ENCODE measurements around the gene KATNAL2.
"Not testable (repeated sequence)": the region's sequence is repeated elsewhere in the genome, so short reads cannot be mapped to it uniquely, and the experiment has no call there.

The KATNAL2 gene

DNA sequence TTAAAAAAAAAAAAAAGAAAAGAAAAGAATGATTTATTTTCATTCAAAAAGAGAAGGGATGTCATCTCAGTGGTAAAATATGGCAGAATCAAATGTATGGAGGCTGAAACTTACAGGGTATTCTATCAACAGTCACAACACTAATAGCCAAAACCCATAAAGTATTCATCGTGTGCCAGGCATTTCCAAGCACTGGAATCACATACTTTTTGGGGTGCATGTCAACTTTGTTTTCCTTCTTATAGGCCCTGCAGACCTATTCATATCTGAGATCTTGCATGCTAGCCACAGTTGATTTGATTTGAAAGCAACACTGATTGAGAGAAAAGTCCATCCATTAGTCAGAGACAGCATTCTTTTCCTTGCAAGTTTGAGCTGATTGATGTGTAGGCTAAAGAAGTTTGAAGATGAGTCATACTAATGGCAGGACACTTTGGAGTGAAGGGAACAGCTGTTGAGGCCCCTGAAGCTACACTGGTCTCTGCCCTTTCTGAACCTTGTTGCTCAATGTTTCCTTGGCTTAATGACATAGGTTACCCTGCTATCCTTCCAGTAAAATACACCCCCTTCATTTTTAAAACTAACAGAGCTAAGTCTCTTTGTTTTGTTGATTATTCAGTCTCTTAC is 22.0 kb downstream of the KATNAL2 start:
- DNase-seq (ENCODE audit: low read depth in 2 of 2) = no peak

DNA sequence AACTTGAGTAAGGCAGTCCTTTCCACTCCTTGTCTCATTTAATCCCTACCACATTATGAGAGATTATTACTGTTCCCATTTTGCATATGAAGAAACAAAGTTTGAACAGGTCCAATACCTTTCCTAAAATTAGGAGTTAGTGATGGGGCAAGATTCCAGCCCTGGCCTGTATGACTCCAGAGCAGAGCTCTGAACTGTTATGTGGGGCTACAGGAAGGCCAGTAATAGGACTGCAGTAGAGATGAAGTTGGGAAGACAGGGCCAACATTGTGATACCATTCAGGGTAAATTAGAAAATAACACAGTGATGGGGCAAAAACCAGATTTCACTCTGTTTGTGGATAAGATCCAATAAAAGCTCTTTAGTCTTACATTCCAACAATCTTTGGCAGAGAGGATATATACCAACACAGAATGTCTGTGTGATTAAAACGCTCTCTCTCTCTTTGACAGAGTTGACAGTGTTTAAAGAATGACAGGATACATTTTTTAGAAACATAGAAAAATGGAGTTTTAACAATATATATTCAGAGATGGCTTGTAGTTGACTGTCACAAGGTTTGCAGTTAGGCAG is 22.7 kb downstream of the KATNAL2 start:
- DNase-seq (ENCODE audit: low read depth in 2 of 2) = no peak

- no peak for DNase-seq (ENCODE audit: low read depth in 2 of 2)
Measured at GRCh38 chr18:46942646-46943045, 25.2 kb downstream of the KATNAL2 start.

DNA sequence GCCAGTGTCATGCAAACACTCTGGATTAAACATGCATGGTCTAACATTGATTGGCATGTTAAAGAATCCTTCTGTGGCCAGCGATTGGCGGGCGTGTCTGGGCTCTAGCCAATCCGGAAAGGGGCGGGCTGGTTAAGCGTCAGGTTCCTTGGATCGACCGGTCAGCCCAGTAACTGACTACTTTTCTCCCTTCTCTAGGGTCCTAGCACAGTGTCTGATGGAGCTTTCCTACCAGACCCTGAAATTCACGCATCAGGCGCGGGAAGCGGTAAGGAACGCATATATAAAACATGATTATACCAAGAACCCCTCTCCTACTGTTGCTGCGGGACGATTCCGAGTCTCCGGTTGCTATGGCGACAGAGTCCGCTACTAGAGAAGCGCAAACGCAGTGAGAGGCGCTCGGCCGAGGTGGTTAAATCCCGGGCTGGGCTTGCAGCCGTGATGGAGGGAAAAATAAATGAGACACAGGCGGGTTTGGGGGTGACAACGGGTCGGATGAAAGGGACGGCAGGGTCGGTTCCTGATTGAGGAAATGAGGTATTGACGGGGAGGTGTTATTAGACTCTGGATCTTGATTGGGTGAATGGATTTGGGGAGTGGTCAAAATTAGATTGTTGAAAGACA is 29.4 kb downstream of the KATNAL2 start:
- peak in 1 of 2 donors; percentile 9 for DNase-seq (ENCODE audit: low read depth in 2 of 2)

DNA sequence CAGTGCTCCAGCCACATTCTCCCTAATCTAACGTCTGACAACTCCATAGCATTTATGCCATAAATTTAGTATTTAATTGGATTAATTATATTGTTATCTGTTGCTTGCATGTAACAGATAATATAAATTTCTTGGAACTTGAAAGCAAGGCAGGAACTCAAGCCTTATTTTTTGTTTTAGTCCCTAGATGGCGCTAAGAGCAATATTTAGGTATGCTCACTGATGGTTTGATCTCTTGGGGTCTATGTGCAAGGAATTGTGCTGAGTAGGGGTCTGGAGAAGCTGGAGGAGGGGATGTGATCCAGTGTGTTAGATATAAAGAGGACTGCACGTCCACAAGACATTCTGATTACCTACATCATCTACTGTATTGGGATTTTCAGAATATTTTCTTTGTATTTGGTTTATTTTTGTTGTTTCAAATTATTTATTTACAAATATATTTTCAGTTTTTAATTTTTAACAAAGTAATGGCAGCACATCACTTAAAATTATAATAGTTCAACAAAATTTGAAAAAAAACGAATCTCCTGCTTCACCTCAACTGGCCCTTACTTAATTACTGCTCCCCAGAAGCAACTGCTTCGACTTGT is 32.8 kb downstream of the KATNAL2 start:
- no peak for DNase-seq (ENCODE audit: low read depth in 2 of 2)

GRCh38 chr18:46953195-46953594 is 35.8 kb downstream of the KATNAL2 start:
- DNase-seq (ENCODE audit: low read depth in 2 of 2) = no peak

- no peak for DNase-seq (ENCODE audit: low read depth in 2 of 2)
Measured at GRCh38 chr18:46958209-46958608, 40.8 kb downstream of the KATNAL2 start.

DNA sequence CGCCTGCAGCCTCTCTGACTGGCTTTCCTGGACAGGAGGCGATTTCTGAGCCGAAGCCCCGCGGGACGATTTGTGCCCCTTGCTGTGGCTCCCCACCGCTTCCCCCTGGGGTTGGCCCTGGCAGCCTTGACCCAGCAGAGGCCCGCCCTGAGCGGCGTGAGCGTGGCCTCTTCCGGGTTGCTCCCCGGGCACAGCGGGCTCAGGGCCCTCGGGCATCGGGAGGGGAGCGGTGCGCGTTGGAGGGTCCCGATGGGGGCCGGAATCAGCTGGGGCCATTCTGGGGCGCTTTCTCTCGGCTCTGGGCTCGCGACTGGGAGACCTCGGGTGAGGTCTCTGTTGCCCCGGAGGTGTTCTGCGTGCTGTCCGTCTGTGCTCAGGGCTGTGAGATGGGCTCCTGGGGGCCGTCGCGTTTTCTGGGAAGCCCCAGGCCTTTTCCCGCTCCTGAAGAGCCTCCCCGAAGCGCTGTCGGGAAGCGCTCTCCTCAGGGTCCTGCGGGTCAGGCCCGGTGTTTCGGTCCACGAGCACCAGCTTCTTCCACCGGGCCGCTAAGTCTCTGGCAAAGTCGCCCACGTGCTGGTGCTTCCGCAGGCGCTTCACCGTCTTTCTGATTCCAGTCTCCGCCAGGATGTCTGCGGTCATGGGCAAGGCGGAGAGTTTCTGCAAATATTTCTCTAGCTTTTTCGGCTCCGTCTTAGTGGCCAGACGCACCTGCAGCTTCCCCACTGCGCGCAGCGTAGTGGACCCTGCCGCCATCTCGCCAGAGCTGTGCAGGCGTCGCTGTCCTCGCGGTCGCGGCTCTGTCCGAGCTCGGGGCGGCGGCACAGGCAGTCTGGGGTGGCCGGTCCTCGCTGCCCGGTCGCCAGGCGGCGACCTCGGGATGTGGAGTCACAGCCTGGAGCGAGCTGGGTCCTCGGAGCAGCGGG is 46.5 kb downstream of the KATNAL2 start:
- DNase-seq (ENCODE audit: low read depth in 2 of 2) = not testable (repeated sequence)

DNA sequence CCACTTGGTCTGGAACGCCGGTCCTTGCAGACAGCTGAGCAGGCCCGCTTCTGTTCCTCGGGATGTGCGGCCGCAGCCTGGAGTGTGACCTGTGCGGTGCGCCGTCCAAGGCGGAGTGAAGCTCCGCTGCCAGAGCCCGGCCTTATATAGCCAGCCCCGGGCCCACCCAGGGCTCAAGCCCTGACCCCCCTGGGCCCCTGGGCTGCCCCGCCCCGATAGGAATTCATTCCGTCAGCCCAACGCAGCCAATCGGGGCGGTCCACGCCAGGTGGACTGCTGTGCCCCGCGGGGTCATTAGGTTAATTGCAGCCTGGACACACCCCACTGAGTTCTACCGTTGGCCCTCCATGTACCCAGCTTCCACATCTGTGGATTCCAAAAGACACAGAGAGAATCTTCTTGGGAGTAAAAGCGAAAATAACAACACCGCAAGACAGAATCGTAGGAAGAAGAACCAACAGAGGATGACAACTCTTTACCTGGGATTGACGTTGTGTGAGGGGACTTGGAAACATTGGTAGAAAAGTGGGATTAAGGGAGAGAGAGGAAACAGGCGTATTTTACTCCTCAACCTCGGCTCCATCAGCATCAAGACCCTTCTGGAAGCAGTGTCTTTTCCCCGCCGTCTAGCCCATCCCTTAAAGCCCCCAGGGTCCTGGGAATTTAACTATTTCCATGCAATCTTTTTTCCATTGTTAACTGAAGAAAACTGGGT is 47.3 kb downstream of the KATNAL2 start:
- DNase-seq (ENCODE audit: low read depth in 2 of 2) = not testable (repeated sequence)

DNA sequence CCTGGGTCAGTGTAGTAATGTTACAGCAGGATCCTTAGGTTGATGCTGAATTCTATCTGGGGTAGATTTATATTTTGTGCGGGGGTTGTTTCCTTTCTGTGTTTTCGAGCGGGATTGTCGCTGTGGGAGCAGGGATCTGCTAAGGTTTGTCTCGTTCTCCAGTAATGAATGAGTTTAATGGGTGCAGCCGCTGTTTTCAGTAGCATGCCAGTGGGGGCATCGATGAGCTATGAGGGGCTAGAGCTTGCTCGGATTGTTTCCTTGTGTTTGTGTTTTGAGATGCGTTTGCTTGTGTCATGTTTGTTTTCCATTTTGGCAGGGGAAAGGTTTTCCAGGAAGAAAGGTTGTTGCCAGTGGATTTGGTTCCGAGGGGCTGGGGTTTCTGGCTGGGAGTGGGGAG is 48.9 kb downstream of the KATNAL2 start:
- not testable (repeated sequence) for DNase-seq (ENCODE audit: low read depth in 2 of 2)

DNA sequence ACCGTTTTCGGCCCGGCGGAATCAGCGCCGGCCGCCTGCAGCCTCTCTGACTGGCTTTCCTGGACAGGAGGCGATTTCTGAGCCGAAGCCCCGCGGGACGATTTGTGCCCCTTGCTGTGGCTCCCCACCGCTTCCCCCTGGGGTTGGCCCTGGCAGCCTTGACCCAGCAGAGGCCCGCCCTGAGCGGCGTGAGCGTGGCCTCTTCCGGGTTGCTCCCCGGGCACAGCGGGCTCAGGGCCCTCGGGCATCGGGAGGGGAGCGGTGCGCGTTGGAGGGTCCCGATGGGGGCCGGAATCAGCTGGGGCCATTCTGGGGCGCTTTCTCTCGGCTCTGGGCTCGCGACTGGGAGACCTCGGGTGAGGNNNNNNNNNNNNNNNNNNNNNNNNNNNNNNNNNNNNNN is 52.1 kb downstream of the KATNAL2 start:
- not testable (repeated sequence) for DNase-seq (ENCODE audit: low read depth in 2 of 2)

- not testable (repeated sequence) for DNase-seq (ENCODE audit: low read depth in 2 of 2)
Measured at GRCh38 chr18:47019870-47020269, 102.5 kb downstream of the KATNAL2 start.

GRCh38 chr18:47020757-47021156 is 103.4 kb downstream of the KATNAL2 start:
- not testable (repeated sequence) for DNase-seq (ENCODE audit: low read depth in 2 of 2)

DNA sequence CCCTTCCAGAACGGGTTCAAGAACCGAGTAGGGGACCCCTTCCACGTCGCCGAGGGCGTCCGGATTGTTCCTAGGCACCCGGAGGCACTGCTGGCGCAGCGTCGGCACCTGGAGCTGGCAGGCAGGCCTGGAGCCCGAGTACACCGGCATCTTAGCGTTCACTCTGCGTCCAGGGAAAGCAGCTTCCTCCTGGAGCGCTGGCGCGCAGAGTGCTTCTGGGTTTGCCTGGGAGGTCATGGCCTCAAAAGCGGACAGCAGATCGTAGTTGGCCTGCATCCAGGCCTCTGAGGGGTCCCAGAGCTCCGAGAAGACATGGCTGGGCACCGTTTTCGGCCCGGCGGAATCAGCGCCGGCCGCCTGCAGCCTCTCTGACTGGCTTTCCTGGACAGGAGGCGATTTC is 105.4 kb downstream of the KATNAL2 start:
- not testable (repeated sequence) for DNase-seq (ENCODE audit: low read depth in 2 of 2)

DNA sequence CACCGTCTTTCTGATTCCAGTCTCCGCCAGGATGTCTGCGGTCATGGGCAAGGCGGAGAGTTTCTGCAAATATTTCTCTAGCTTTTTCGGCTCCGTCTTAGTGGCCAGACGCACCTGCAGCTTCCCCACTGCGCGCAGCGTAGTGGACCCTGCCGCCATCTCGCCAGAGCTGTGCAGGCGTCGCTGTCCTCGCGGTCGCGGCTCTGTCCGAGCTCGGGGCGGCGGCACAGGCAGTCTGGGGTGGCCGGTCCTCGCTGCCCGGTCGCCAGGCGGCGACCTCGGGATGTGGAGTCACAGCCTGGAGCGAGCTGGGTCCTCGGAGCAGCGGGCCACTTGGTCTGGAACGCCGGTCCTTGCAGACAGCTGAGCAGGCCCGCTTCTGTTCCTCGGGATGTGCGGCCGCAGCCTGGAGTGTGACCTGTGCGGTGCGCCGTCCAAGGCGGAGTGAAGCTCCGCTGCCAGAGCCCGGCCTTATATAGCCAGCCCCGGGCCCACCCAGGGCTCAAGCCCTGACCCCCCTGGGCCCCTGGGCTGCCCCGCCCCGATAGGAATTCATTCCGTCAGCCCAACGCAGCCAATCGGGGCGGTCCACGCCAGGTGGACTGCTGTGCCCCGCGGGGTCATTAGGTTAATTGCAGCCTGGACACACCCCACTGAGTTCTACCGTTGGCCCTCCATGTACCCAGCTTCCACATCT is 106.5 kb downstream of the KATNAL2 start:
- DNase-seq (ENCODE audit: low read depth in 2 of 2) = not testable (repeated sequence)

GRCh38 chr18:47025557-47026174 is 108.3 kb downstream of the KATNAL2 start:
- DNase-seq (ENCODE audit: low read depth in 2 of 2) = not testable (repeated sequence)

DNA sequence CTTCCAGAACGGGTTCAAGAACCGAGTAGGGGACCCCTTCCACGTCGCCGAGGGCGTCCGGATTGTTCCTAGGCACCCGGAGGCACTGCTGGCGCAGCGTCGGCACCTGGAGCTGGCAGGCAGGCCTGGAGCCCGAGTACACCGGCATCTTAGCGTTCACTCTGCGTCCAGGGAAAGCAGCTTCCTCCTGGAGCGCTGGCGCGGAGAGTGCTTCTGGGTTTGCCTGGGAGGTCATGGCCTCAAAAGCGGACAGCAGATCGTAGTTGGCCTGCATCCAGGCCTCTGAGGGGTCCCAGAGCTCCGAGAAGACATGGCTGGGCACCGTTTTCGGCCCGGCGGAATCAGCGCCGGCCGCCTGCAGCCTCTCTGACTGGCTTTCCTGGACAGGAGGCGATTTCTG is 111.3 kb downstream of the KATNAL2 start:
- DNase-seq (ENCODE audit: low read depth in 2 of 2) = not testable (repeated sequence)

DNA sequence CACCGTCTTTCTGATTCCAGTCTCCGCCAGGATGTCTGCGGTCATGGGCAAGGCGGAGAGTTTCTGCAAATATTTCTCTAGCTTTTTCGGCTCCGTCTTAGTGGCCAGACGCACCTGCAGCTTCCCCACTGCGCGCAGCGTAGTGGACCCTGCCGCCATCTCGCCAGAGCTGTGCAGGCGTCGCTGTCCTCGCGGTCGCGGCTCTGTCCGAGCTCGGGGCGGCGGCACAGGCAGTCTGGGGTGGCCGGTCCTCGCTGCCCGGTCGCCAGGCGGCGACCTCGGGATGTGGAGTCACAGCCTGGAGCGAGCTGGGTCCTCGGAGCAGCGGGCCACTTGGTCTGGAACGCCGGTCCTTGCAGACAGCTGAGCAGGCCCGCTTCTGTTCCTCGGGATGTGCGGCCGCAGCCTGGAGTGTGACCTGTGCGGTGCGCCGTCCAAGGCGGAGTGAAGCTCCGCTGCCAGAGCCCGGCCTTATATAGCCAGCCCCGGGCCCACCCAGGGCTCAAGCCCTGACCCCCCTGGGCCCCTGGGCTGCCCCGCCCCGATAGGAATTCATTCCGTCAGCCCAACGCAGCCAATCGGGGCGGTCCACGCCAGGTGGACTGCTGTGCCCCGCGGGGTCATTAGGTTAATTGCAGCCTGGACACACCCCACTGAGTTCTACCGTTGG is 112.4 kb downstream of the KATNAL2 start:
- DNase-seq (ENCODE audit: low read depth in 2 of 2) = not testable (repeated sequence)

DNA sequence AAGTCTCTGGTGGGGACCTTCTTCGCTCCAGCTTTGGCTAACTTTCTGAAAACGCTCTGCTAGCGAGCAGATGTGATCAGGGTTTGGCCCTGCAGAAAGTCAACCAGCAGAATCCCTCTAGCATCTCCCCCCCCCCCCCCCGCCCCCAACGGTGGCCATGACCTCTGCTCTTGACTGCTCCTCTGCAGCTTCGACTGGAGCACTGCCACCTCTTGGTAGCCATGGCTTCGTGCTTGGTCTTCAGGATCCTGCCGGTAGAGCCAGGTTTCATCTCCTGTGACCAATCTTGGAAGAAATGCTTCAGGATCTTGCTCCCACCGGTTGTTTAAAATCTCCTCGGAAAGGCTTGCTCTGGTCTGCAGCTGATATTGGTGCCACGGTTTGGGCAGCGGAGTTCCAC is 113.5 kb downstream of the KATNAL2 start:
- not testable (repeated sequence) for DNase-seq (ENCODE audit: low read depth in 2 of 2)
